ENCODE data around the gene PUM1. TPM values are rescaled to one million over a fixed set of nuclear protein-coding genes. Genes with fewer than 3 reads are reported as not detected.

Gene PUM1
- total and polyA plus RNA-seq, 4 donors: 18.1 to 49.2 (median 30.2) TPM

DNA sequence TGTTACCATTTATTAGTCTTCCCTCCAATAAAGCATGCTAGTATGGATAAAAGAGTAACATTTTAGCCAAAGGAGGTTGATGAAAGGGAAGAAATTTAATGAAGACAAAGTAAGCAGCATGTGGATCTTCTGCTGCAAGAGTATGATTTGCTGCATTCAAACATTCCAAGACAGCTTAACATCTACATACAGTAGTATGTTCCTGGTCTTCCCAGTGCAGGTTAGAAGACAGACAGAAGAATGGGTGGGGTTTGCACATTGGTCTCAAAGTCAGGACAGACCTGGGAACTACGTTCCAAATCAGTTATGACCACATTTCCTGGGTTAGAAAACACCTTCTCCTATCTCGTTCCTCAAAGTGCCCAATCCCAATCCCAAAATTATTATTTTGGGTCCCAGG lies 43.3 kb downstream of the PUM1 start:
- no peak for DNase-seq (ENCODE audit: low spot score)
- Histone ChIP-seq H3K27me3 (ENCODE audit: control insufficient read depth in 4 of 4, insufficient read depth in 4 of 4, low read length in 3 of 4) (no peaks in the 10 kb centered on the region), H3K9ac (ENCODE audit: low read depth in 1 of 2, low read length in 2 of 2) (no peak overlapping the region), H3K4me1 (ENCODE audit: control insufficient read depth in 4 of 4, insufficient read depth in 4 of 4, low read length in 3 of 4) (peaks cover 14 to 66% (median 45%) of the 10 kb centered on the region in 4 donors), H3K9me3 (ENCODE audit: control insufficient read depth in 4 of 4, low read length in 3 of 4) (no peaks in the 10 kb centered on the region), H3K27ac (ENCODE audit: low read depth in 1 of 2, low read length in 2 of 2) (no peak overlapping the region), H3K4me3 (ENCODE audit: low read depth in 1 of 3, low read length in 3 of 3) (no peak overlapping the region), H3K36me3 (ENCODE audit: control insufficient read depth in 4 of 4, insufficient read depth in 3 of 4, low read depth in 1 of 4, low read length in 3 of 4) (peaks cover 0 to 2% (median 0%) of the 10 kb centered on the region in 4 donors)
- WGBS: 28% methylated on average over 2 of the region's 2 CpGs
- TF ChIP-seq HNF4A (conservative IDR thresholded peaks at IDR 0.05) (no peak), YY1 (IDR thresholded peaks at IDR 0.05) (no peak), TAF1 (conservative IDR thresholded peaks at IDR 0.05) (no peak), FOXA2 (IDR thresholded peaks at IDR 0.05) (no peak), RXRA (IDR thresholded peaks at IDR 0.05) (no peak), HNF4G (IDR thresholded peaks at IDR 0.05) (no peak), JUND (IDR thresholded peaks at IDR 0.05) (no peak)
- TF ChIP-seq, protein P1, sequence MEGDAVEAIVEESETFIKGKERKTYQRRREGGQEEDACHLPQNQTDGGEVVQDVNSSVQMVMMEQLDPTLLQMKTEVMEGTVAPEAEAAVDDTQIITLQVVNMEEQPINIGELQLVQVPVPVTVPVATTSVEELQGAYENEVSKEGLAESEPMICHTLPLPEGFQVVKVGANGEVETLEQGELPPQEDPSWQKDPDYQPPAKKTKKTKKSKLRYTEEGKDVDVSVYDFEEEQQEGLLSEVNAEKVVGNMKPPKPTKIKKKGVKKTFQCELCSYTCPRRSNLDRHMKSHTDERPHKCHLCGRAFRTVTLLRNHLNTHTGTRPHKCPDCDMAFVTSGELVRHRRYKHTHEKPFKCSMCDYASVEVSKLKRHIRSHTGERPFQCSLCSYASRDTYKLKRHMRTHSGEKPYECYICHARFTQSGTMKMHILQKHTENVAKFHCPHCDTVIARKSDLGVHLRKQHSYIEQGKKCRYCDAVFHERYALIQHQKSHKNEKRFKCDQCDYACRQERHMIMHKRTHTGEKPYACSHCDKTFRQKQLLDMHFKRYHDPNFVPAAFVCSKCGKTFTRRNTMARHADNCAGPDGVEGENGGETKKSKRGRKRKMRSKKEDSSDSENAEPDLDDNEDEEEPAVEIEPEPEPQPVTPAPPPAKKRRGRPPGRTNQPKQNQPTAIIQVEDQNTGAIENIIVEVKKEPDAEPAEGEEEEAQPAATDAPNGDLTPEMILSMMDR (IDR thresholded peaks at IDR 0.05; ENCODE audit: low read depth, low read length, missing input control): no peak
- TF ChIP-seq, protein P2, sequence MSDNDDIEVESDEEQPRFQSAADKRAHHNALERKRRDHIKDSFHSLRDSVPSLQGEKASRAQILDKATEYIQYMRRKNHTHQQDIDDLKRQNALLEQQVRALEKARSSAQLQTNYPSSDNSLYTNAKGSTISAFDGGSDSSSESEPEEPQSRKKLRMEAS (IDR thresholded peaks at IDR 0.05): no peak
- TF ChIP-seq, protein P3, sequence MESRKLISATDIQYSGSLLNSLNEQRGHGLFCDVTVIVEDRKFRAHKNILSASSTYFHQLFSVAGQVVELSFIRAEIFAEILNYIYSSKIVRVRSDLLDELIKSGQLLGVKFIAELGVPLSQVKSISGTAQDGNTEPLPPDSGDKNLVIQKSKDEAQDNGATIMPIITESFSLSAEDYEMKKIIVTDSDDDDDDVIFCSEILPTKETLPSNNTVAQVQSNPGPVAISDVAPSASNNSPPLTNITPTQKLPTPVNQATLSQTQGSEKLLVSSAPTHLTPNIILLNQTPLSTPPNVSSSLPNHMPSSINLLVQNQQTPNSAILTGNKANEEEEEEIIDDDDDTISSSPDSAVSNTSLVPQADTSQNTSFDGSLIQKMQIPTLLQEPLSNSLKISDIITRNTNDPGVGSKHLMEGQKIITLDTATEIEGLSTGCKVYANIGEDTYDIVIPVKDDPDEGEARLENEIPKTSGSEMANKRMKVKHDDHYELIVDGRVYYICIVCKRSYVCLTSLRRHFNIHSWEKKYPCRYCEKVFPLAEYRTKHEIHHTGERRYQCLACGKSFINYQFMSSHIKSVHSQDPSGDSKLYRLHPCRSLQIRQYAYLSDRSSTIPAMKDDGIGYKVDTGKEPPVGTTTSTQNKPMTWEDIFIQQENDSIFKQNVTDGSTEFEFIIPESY (IDR thresholded peaks at IDR 0.05): no peak
- TF ChIP-seq, protein P4, sequence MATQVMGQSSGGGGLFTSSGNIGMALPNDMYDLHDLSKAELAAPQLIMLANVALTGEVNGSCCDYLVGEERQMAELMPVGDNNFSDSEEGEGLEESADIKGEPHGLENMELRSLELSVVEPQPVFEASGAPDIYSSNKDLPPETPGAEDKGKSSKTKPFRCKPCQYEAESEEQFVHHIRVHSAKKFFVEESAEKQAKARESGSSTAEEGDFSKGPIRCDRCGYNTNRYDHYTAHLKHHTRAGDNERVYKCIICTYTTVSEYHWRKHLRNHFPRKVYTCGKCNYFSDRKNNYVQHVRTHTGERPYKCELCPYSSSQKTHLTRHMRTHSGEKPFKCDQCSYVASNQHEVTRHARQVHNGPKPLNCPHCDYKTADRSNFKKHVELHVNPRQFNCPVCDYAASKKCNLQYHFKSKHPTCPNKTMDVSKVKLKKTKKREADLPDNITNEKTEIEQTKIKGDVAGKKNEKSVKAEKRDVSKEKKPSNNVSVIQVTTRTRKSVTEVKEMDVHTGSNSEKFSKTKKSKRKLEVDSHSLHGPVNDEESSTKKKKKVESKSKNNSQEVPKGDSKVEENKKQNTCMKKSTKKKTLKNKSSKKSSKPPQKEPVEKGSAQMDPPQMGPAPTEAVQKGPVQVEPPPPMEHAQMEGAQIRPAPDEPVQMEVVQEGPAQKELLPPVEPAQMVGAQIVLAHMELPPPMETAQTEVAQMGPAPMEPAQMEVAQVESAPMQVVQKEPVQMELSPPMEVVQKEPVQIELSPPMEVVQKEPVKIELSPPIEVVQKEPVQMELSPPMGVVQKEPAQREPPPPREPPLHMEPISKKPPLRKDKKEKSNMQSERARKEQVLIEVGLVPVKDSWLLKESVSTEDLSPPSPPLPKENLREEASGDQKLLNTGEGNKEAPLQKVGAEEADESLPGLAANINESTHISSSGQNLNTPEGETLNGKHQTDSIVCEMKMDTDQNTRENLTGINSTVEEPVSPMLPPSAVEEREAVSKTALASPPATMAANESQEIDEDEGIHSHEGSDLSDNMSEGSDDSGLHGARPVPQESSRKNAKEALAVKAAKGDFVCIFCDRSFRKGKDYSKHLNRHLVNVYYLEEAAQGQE (IDR thresholded peaks at IDR 0.05): no peak
- TF ChIP-seq, protein P5, sequence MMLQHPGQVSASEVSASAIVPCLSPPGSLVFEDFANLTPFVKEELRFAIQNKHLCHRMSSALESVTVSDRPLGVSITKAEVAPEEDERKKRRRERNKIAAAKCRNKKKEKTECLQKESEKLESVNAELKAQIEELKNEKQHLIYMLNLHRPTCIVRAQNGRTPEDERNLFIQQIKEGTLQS (IDR thresholded peaks at IDR 0.05): no peak

DNA sequence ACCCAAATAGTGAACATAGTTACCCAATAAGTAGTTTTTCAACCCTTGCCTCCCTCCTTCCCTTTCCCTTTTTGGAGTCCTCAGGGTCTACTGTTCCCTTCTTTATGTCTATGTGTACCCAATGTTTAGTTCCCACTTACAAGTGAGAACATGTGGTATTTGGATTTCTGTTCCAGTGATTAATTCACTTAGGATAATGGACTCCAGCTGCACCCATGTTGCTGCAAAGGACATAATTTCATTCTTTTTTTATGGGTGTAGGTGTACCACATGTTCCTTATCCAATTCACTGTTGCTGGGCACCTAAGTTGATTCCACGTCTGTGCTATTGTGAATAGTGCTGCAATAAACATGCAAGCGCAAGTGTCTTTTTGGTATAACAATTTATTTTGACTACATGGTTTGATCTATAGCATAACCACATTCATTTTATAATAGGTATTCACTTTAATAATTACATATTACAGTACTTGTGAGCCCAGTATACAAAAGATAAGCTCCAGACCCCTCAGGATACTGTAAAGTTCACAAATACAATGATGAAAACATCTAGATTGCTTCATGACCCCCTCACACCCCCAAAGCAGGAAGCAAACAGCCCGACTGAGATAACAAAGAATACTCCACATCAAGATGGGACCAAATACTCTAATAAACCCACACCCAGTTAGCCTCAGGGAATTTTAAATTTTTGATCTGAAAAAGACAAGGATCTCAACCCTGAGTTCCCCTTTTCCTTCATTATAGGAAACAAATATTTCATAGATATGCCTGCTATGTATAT lies 45.3 kb downstream of the PUM1 start:
- Histone ChIP-seq H3K27me3 (ENCODE audit: control insufficient read depth in 4 of 4, insufficient read depth in 4 of 4, low read length in 3 of 4) (no peaks in the 10 kb centered on the region), H3K9me3 (ENCODE audit: control insufficient read depth in 4 of 4, low read length in 3 of 4) (no peaks in the 10 kb centered on the region), H3K4me3 (ENCODE audit: low read depth in 1 of 3, low read length in 3 of 3) (no peak overlapping the region), H3K4me1 (ENCODE audit: control insufficient read depth in 4 of 4, insufficient read depth in 4 of 4, low read length in 3 of 4) (peaks cover 9 to 53% (median 37%) of the 10 kb centered on the region in 4 donors), H3K36me3 (ENCODE audit: control insufficient read depth in 4 of 4, insufficient read depth in 3 of 4, low read depth in 1 of 4, low read length in 3 of 4) (peaks cover 0 to 2% (median 0%) of the 10 kb centered on the region in 4 donors), H3K27ac (ENCODE audit: low read depth in 1 of 2, low read length in 2 of 2) (no peak overlapping the region), H3K9ac (ENCODE audit: low read depth in 1 of 2, low read length in 2 of 2) (no peak overlapping the region)
- 65% methylated on average over 3 of the region's 3 CpGs for WGBS
- no peak for DNase-seq (ENCODE audit: low spot score)
- no peak for TF ChIP-seq EGR1 (IDR thresholded peaks at IDR 0.05; ENCODE audit: low read depth in 2 of 2)
- no peak for TF ChIP-seq NR2F2 (IDR thresholded peaks at IDR 0.05)
- no peak for TF ChIP-seq TAF1 (conservative IDR thresholded peaks at IDR 0.05)
- TF ChIP-seq HNF4A (conservative IDR thresholded peaks at IDR 0.05): no peak
- TF ChIP-seq FOXA1 (IDR thresholded peaks at IDR 0.05): no peak
- no peak for TF ChIP-seq HNF4G (IDR thresholded peaks at IDR 0.05)
- TF ChIP-seq, protein P4 (IDR thresholded peaks at IDR 0.05): no peak
- TF ChIP-seq, protein P5 (IDR thresholded peaks at IDR 0.05): no peak
- TF ChIP-seq FOXA2 (IDR thresholded peaks at IDR 0.05): no peak
- TF ChIP-seq YY1 (IDR thresholded peaks at IDR 0.05): no peak
- no peak for TF ChIP-seq GABPA (IDR thresholded peaks at IDR 0.05 in 1 of 2, conservative IDR thresholded peaks at IDR 0.05 in 1 of 2)
- TF ChIP-seq JUND (IDR thresholded peaks at IDR 0.05): no peak
- no peak for TF ChIP-seq RXRA (IDR thresholded peaks at IDR 0.05)
- TF ChIP-seq SP1 (IDR thresholded peaks at IDR 0.05): no peak
- no peak for TF ChIP-seq RAD21 (IDR thresholded peaks at IDR 0.05)
